Measurements from ENCODE around the gene KMO. TPM values are rescaled to one million over a fixed set of nuclear protein-coding genes. Genes with fewer than 3 reads are reported as not detected.

The KMO gene
- total and polyA plus RNA-seq, 2 of the 13 experiments (the other 11 are each of a cell fraction or from before 2014, with no cell fraction given), result 0.01 TPM; not detected in 1

- no peak for FAIRE-seq
- ChIA-PET POLR2A (no interaction called here), CTCF (ENCODE audit: low intra/inter-chr PET ratio, low total read pairs) (no interaction called here)
- Histone ChIP-seq H2AFZ (ENCODE audit: low read length) (no peak overlapping the region), H3K36me3 (replicated peaks in 1 of 2; ENCODE audit: control insufficient read depth in 1 of 2, insufficient read depth in 2 of 2, low read length in 2 of 2) (peaks cover 2 to 43% of the 10 kb centered on the region in 2 experiments), H3K4me3 (replicated peaks in 1 of 3; ENCODE audit: insufficient read depth in 1 of 3, low read depth in 2 of 3, low read length in 3 of 3) (no peak overlapping the region), H3K27me3 (ENCODE audit: control insufficient read depth in 1 of 2, insufficient read depth in 2 of 2, low read length in 2 of 2) (no peaks in the 10 kb centered on the region), H3K9ac (ENCODE audit: insufficient read depth, low read depth, low read length) (no peak overlapping the region), H3K9me3 (ENCODE audit: low read length) (no peaks in the 10 kb centered on the region), H3K4me2 (ENCODE audit: low read depth, low read length) (no peak overlapping the region), H3K79me2 (ENCODE audit: insufficient read depth, low read length) (peaks cover 27% of the 10 kb centered on the region), H4K20me1 (ENCODE audit: insufficient read depth, low read length) (no peaks in the 10 kb centered on the region; the same call in 1 of the 2 replicates), H3K4me1 (ENCODE audit: insufficient read depth, low read length) (peaks cover 19% of the 10 kb centered on the region), H3K27ac (ENCODE audit: extremely low read length, insufficient read depth, low read length) (no peak overlapping the region)
- TF ChIP-seq, protein P1, sequence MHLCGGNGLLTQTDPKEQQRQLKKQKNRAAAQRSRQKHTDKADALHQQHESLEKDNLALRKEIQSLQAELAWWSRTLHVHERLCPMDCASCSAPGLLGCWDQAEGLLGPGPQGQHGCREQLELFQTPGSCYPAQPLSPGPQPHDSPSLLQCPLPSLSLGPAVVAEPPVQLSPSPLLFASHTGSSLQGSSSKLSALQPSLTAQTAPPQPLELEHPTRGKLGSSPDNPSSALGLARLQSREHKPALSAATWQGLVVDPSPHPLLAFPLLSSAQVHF (CRISPR knock-in tag; IDR thresholded peaks at IDR 0.05), result no peak
- no peak for TF ChIP-seq HNRNPL (IDR thresholded peaks at IDR 0.05; ENCODE audit: low read depth, low read length)
- no peak for TF ChIP-seq HCFC1 (IDR thresholded peaks at IDR 0.05; ENCODE audit: low read depth, low read length)
- TF ChIP-seq NFATC3 (CRISPR knock-in tag; IDR thresholded peaks at IDR 0.05), result no peak
- no peak for TF ChIP-seq GATAD2A (CRISPR knock-in tag; IDR thresholded peaks at IDR 0.05)
- in situ Hi-C loops (cut with HindIII; ENCODE audit: extremely low pct_ligation_motif_present, low pct_unique_long_range_greater_than_20kb) (no loop called here), intact Hi-C loops (cut with micrococcal nuclease; ENCODE audit: unreplicated experiment) (no loop called here)
- BruUV-seq (replicated peaks), result no TSS peak
- no peak for ATAC-seq
- DNase-seq (ENCODE audit: low spot score), result no peak
- WGBS (ENCODE audit: low lambda C conversion rate), result 99% methylated on average over 5 of the region's 5 CpGs
These were observed 18.8 kb upstream of the KMO start for GRCh38 chr1:241513378-241513777.

DNA sequence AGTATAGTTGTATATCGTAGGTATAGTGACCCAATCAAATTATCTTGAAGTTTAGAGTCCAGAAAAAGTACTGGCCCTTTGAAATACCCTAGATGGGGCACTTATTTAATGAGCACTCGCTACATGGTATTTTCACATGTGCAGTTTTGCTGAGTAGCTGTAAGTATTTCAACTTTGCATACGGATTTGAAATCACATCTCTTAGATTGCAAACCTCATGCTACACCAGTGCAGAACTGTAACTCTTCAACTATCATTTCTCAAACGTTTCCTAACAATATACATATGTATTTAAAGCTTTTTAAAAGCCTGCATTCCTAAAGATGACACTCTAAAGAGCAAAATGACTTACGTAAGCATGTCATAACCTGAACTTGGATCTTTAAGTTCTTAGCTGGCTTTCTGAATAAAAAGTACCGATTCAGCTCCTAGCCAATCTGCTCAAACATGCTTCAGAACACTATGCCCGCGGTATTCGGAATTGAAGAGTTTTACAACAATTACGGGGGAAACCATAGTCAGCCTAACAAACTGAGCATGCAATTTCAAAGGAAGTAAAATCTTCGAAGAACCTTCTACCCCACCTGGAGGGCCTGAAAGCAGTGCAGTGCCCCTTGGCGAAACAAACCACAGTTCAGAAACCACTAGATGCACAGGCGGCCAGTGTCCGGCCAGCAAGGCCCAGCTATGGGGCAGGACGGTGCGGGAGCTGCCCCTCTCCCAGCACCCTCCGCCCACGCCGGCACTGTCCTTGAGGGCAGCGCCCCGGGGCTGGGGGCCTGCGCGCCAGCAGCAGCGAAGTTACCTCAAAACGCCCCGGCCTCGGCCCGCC is 13.5 kb upstream of the KMO start:
- Histone ChIP-seq H3K27me3 (ENCODE audit: control insufficient read depth in 1 of 2, insufficient read depth in 2 of 2, low read length in 2 of 2) (no peaks in the 10 kb centered on the region), H3K4me2 (ENCODE audit: low read depth, low read length) (peak overlapping the region; percentile 71), H3K4me1 (ENCODE audit: insufficient read depth, low read length) (peaks cover 27% of the 10 kb centered on the region), H3K4me3 (replicated peaks in 1 of 3; ENCODE audit: insufficient read depth in 1 of 3, low read depth in 2 of 3, low read length in 3 of 3) (peak overlapping the region; percentile 63 to 88 (median 87)), H4K20me1 (ENCODE audit: insufficient read depth, low read length) (no peaks in the 10 kb centered on the region; the same call in 1 of the 2 replicates), H3K79me2 (ENCODE audit: insufficient read depth, low read length) (peaks cover 33% of the 10 kb centered on the region), H3K36me3 (replicated peaks in 1 of 2; ENCODE audit: control insufficient read depth in 1 of 2, insufficient read depth in 2 of 2, low read length in 2 of 2) (peaks cover 0 to 5% of the 10 kb centered on the region in 2 experiments; a peak in 2 of 5 replicates), H2AFZ (ENCODE audit: low read length) (peak overlapping the region; percentile 52), H3K9ac (ENCODE audit: insufficient read depth, low read depth, low read length) (peak overlapping the region; percentile 79), H3K9me3 (ENCODE audit: low read length) (no peaks in the 10 kb centered on the region), H3K27ac (ENCODE audit: extremely low read length, insufficient read depth, low read length) (peak overlapping the region; percentile 82)
- WGBS (ENCODE audit: low lambda C conversion rate), result under 1% methylated on average over 10 of the region's 28 CpGs
- intact Hi-C loops (cut with micrococcal nuclease; ENCODE audit: unreplicated experiment) (loop anchor here (1.0 kb wide), 1 partner anchor 122 kb away; the partner anchor contains the start of genes CHML and OPN3), in situ Hi-C loops (cut with HindIII; ENCODE audit: extremely low pct_ligation_motif_present, low pct_unique_long_range_greater_than_20kb) (no loop called here)
- no peak for FAIRE-seq
- POLR2A ChIA-PET, result interaction anchor here (2.4 kb wide), 1 partner anchor 122 kb away, joined by 11 read pairs; the partner anchor contains the start of genes CHML and OPN3
- ATAC-seq, result peak; percentile 72
- DNase-seq (ENCODE audit: low spot score), result peak; percentile 6
- BruUV-seq (replicated peaks), result TSS peak; percentile 63
- CTCF ChIA-PET (ENCODE audit: low intra/inter-chr PET ratio, low total read pairs), result no interaction called here
- TF ChIP-seq, protein P2, sequence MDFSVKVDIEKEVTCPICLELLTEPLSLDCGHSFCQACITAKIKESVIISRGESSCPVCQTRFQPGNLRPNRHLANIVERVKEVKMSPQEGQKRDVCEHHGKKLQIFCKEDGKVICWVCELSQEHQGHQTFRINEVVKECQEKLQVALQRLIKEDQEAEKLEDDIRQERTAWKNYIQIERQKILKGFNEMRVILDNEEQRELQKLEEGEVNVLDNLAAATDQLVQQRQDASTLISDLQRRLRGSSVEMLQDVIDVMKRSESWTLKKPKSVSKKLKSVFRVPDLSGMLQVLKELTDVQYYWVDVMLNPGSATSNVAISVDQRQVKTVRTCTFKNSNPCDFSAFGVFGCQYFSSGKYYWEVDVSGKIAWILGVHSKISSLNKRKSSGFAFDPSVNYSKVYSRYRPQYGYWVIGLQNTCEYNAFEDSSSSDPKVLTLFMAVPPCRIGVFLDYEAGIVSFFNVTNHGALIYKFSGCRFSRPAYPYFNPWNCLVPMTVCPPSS (IDR thresholded peaks at IDR 0.05), result no peak
- TF ChIP-seq ISX (CRISPR knock-in tag; conservative IDR thresholded peaks at IDR 0.05), result no peak
- no peak for TF ChIP-seq ZNF768 (CRISPR knock-in tag; IDR thresholded peaks at IDR 0.05)
- peak; percentile 73; the same call in 1 of the 2 replicates for TF ChIP-seq ZNF674 (CRISPR knock-in tag; IDR thresholded peaks at IDR 0.05; ENCODE audit: low read depth)
- no peak for TF ChIP-seq MIER3 (CRISPR knock-in tag; IDR thresholded peaks at IDR 0.05; ENCODE audit: borderline replicate concordance)
- TF ChIP-seq ZNF253 (CRISPR knock-in tag; IDR thresholded peaks at IDR 0.05; ENCODE audit: borderline replicate concordance), result no peak
- TF ChIP-seq, protein P3, sequence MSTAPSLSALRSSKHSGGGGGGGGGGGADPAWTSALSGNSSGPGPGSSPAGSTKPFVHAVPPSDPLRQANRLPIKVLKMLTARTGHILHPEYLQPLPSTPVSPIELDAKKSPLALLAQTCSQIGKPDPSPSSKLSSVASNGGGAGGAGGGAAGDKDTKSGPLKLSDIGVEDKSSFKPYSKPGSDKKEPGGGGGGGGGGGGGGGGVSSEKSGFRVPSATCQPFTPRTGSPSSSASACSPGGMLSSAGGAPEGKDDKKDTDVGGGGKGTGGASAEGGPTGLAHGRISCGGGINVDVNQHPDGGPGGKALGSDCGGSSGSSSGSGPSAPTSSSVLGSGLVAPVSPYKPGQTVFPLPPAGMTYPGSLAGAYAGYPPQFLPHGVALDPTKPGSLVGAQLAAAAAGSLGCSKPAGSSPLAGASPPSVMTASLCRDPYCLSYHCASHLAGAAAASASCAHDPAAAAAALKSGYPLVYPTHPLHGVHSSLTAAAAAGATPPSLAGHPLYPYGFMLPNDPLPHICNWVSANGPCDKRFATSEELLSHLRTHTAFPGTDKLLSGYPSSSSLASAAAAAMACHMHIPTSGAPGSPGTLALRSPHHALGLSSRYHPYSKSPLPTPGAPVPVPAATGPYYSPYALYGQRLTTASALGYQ (CRISPR knock-in tag; IDR thresholded peaks at IDR 0.05), result no peak
- TF ChIP-seq ZNF282 (IDR thresholded peaks at IDR 0.05; ENCODE audit: partially characterized antibody), result no peak
- no peak for TF ChIP-seq ATM (IDR thresholded peaks at IDR 0.05; ENCODE audit: borderline replicate concordance)
- no peak for TF ChIP-seq ZNF33B (CRISPR knock-in tag; IDR thresholded peaks at IDR 0.05)

Data from HepG2 (cell line).